HG02870 (cell line): Measurements from ENCODE around the gene ARHGEF6.
"Not testable (repeated sequence)": the region's sequence is repeated elsewhere in the genome, so short reads cannot be mapped to it uniquely, and the experiment has no call there.

Experiments used
- ATAC-seq: cut with Tn5 transposase; IDR thresholded peaks from one replicate; pipeline ENCODE4 v1.9.1; 2021; ENCODE audit warnings: mild to moderate bottlenecking, moderate library complexity; ENCODE audit not compliant: unreplicated experiment

ARHGEF6 gene

DNA sequence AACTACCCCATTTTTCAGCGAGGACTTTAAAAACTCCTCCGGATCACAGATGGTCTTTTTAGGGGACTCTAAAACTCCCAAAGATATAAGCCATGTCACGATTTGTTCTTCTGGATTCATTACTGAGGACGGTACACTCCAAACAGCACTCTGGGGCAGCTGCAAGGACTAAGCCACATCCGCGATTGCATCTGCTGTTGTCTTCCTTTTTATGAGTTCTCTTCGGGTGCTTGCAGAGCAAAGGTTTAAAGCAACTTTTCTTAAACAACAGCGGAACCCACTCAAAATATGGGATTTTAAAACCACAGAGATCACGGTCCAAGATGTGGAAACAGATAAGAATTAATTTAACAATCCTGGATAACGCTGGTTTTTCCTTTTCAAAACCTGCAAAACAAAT lies at the start of gene ARHGEF6:
ARHGEF6 (minus strand) TSS at position 170 of the 400 bp plus-strand sequence; CDS start at position 120, 50 bp downstream.
- peak; percentile 43 for ATAC-seq

DNA sequence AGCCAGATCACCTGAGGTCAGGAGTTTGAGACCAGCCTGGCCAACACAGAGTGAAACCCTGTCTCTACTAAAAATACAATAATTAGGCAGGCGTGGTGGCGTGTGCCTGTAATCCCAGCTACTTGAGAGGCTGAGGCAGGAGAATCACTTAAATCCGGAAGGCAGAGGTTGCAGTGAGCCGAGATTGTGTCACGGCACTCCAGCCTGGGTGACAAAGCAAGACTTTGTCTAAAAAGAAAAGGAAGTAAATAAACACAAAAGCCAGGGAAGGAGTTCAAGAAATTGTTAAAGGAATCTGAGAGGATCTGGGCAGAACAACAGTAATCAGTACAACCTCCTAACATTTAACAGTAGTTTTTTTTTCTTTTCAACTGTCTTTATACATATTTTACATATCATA lies 48.7 kb upstream of the ARHGEF6 start:
- ATAC-seq, result no peak

- no peak for ATAC-seq
Observed at GRCh38 chrX:136828830-136829229, 48.1 kb upstream of the ARHGEF6 start.

DNA sequence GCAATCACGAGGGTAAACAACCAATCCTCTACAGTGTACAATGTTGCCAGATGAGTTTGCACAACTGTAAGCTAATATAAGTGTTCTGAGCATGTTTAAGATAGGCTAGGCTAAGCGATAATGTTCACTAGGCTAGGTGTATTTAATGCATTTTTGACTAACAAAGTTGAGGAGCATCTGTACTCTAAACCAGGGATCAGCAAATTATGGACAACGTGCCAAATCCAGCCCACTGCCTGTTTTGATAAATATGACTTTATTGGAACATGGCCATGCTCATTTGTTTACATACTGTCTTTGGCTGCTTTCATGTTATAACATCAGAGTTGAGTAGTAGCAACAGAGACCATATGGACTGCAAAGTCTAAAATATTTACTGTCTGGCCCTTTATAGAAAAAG lies 46.3 kb upstream of the ARHGEF6 start:
- no peak for ATAC-seq

- no peak for ATAC-seq
Observed at GRCh38 chrX:136825771-136826170, 45.0 kb upstream of the ARHGEF6 start.

GRCh38 chrX:136823175-136823574 lies 42.4 kb upstream of the ARHGEF6 start:
- no peak for ATAC-seq

GRCh38 chrX:136822337-136823095 lies 41.8 kb upstream of the ARHGEF6 start:
- no peak for ATAC-seq

DNA sequence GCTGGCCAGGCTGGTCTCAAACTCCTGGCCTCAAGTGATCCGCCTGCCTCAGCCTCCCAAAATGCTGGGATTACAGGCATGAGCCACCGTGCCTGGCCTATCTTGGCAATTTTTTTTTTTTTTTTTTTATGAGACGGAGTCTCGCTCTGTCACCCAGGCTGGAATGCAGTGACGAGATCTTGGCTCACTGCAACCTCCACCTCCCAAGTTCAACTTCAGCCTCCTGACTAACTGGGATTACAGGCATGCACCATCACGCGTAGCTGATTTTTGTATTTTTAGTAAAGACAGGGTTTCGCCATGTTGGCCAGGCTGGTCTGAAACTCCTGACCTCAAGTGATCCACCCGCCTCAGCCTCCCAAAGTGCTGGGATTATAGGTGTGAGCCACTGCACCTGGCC lies 39.0 kb upstream of the ARHGEF6 start:
- not testable (repeated sequence) for ATAC-seq

DNA sequence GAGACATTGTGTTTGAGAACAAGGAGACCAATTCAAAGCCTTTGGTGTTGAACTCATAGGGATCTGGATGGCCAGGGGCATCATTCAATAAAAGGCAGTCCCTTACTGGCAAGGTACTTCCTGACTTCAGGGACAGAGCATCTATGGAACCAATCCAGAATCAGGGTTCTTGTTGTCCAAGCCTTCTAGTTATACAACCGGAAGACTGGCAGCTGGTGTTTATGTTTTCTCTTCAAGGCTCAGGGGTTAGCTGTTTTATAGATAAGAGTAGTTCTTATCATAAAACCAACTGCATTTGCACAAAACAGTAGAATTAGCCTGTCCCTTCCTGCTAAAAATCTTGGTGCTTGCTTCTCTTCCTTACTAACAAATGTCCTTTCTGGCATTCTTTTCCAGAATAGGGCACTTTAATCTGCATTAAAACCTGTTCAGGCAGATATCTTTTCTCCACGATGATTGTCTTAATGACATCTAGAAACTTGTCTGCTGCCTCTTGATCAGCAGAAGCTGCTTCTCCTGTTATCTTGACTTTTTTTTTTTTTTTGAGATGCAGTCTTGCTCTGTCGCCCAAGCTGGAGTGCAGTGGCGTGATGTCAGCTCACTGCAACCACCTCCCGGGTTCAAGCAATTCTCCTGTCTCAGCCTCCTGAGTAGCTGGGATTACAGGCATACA lies 38.4 kb upstream of the ARHGEF6 start:
- ATAC-seq, result no peak

- no peak for ATAC-seq
Observed at GRCh38 chrX:136816975-136817374, 36.2 kb upstream of the ARHGEF6 start.

DNA sequence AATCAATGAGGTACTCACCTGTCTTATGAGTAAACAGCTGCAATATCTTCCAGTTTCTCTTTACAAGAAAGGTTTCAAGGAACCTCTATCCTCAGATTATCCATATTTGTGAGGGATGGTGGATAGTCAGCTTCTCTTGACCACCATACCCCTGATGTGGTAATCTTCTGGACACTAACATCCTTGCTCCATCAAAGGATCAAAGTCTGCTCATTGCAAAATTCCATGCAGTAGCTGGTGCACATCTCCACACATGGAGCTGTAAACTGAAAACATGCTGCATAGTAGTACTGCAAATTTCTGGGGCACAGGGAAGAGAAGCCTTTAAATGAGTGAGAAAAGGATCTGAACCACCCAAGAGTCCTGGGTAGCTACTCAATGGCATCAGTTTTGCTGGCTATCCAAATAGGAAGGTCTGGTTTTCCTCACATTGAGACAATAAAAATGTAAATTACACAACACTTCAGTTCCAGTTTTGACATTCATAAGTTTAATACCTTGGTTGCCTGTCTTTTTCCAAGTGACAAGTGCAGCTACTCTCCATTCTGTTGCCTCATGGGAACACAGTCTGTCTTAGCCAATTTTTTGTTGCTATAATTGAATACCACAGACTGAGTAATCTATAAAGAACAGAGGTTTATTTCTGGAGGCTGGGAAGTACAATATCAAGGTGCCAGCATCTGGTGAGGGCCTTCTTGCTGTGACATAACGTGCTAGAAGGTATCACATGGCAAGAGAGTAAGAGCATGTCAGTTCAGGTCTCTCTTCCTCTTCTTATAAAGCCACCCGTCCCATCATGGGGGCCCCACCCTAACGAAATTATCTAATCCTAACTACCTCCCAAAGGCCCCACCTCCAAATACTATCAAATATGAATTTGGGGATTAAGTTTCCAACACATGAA lies 34.4 kb upstream of the ARHGEF6 start:
- ATAC-seq, result no peak

DNA sequence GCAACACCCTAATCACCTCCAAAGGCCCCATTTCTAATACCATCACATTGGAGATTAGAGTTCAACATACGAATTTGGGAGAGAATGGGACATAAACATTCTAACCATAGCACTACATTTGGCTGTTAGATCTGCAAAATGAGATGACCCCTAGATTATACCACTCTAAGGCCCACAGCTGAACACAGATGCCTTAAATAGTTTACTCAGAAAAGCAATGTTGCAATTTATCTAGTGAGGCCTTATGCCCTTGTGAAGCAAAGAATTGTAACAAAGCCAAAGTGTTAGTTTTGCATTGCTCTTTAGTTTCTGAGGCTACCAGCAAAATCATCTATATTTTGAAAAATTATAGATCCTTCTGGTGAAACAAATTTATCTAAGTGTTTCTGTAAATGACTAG lies 31.6 kb upstream of the ARHGEF6 start:
- no peak for ATAC-seq

- ATAC-seq, result no peak
Observed at GRCh38 chrX:136810493-136810892, 29.8 kb upstream of the ARHGEF6 start.

GRCh38 chrX:136806891-136807410 lies 26.2 kb upstream of the ARHGEF6 start:
- no peak for ATAC-seq

DNA sequence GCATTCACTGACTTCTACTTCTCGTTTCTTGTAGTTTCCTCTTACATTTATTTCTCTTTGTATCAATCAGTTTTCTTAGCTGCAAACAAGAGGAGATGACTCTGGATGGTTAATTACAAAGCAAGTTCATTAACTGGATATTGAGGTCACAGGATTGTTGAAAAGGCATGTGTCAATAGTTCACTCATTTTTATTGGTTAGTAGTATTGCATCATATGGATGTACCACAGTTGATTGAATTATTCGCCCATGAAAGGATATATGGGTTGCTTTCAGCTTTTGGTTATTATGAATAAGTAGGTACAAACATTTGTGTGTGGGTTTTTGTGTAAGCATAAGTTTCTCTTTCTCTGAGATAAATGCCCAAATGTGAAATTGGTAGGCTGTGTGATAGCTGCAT lies 21.8 kb upstream of the ARHGEF6 start:
- no peak for ATAC-seq

GRCh38 chrX:136797787-136798186 lies 17.1 kb upstream of the ARHGEF6 start:
- ATAC-seq, result no peak

DNA sequence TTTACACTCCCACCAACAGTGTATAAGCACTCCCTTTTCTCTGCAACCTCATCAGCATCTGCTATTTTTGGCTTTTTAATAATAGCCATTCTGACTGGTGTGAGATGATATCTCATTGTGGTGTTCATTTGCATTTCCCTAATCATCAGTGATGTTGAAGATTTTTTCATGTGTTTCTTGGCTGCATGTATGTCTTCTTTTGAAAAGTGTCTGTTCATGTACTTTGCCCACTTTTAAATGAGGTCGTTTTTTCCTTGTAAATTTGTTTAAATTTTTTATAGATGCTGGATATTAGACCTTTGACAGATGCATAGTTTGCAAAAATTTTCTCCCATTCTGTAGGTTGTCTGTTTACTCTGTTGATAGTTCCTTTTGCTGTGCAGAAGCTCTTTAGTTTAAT lies 14.4 kb upstream of the ARHGEF6 start:
- not testable (repeated sequence) for ATAC-seq

GRCh38 chrX:136794660-136795059 lies 13.9 kb upstream of the ARHGEF6 start:
- ATAC-seq, result not testable (repeated sequence)

- ATAC-seq, result no peak
Observed at GRCh38 chrX:136794080-136794479, 13.3 kb upstream of the ARHGEF6 start.

DNA sequence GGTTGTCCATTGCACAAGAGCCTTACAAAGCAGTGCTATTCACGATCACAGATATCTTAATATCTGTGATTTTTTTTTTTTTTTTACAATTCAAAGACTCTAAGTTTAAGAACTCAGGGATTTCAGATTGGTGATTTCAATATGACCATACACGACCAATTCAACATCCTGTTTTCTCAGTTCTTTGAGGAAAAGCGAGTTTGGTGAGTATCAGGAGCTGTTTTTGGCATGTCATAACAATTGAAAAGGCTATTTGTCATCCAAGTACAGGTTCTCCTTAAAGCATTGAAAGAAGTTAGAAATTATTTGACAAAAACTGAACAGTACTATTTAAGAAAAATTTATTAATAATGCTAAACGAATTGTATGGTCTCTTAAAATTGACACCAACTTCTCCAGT lies 9.1 kb upstream of the ARHGEF6 start:
- no peak for ATAC-seq

GRCh38 chrX:136784231-136784630 lies 3.5 kb upstream of the ARHGEF6 start:
- ATAC-seq, result no peak
